HepG2 (cell line): ENCODE measurements around the gene GPR25. TPM values are rescaled to one million over a fixed set of nuclear protein-coding genes. Genes with fewer than 3 reads are reported as not detected.

Experiments used
- FOXP4 ChIP-seq: sonication (generic); formaldehyde crosslinking; IDR thresholded peaks from 2 replicates; pipeline ENCODE4 v1.4.0; 2020; ENCODE audit warnings: missing genetic modification reagents
- PAWR ChIP-seq: sonication (generic); formaldehyde crosslinking; IDR thresholded peaks from 2 replicates; pipeline ENCODE4 v1.4.0; 2020; ENCODE audit warnings: missing genetic modification reagents, mild to moderate bottlenecking, borderline replicate concordance
- POGZ ChIP-seq: sonication (generic); formaldehyde crosslinking; IDR thresholded peaks from 2 replicates; pipeline ENCODE4 v1.4.0; 2020; ENCODE audit warnings: mild to moderate bottlenecking, missing genetic modification reagents
- SETDB1 ChIP-seq: sonication (generic); formaldehyde crosslinking; IDR thresholded peaks from 2 replicates; pipeline ENCODE4 v1.5.1; 2020; ENCODE audit warnings: missing genetic modification reagents, mild to moderate bottlenecking, borderline replicate concordance
- TEAD3 ChIP-seq: optimal IDR thresholded peaks from 2 replicates; pipeline ENCODE3; 2016; ENCODE audit warnings: borderline replicate concordance
- ZFX ChIP-seq: sonication (generic); formaldehyde crosslinking; IDR thresholded peaks from 2 replicates; pipeline ENCODE4 v1.4.0; 2020; ENCODE audit warnings: mild to moderate bottlenecking, low read depth, missing genetic modification reagents, moderate library complexity
- ZNF280B ChIP-seq: sonication (generic); formaldehyde crosslinking; IDR thresholded peaks from 2 replicates; pipeline ENCODE4 v1.5.0; 2020; ENCODE audit warnings: missing genetic modification reagents, mild to moderate bottlenecking, borderline replicate concordance
- ZNF292 ChIP-seq: sonication (generic); formaldehyde crosslinking; IDR thresholded peaks from 2 replicates; pipeline ENCODE4 v1.8.1; 2022; ENCODE audit warnings: mild to moderate bottlenecking, low read depth, missing genetic modification reagents, borderline replicate concordance
- ZNF615 ChIP-seq: sonication (generic); formaldehyde crosslinking; IDR thresholded peaks from 2 replicates; pipeline ENCODE4 v1.5.0; 2020; ENCODE audit warnings: mild to moderate bottlenecking, missing genetic modification reagents, borderline replicate concordance
- ZNF749 ChIP-seq: sonication (generic); formaldehyde crosslinking; IDR thresholded peaks from 2 replicates; pipeline ENCODE4 v1.8.0; 2022; ENCODE audit warnings: mild to moderate bottlenecking, missing genetic modification reagents, moderate library complexity, borderline replicate concordance
- polyA plus RNA-seq, 8 experiments: library from polyadenylated mRNA; depleted of rRNA in 3 of 8; stranded (reverse) in 7 of 8; unstranded in 1 of 8; fragments of >200 nt; fragmentation: Illumina TruSeq in 4 of 8; extraction: Trizol in 4 of 8; gene quantifications; 2 replicates each; pipeline versions ENCODE4 v1.2.1 to v1.2.3, GENCODE V29; 2011 to 2016; ENCODE audit warnings: low read depth in 4 of 8, missing spikeins in 1 of 8, mixed read lengths in 1 of 8; ENCODE audit not compliant: insufficient read depth in 1 of 8
- total RNA-seq, 5 experiments: library from RNA; depleted of rRNA; stranded (reverse); fragments of >200 nt; fragmentation: Illumina TruSeq; extraction: Trizol; gene quantifications; 2 replicates each; pipeline ENCODE4 v1.2.3, GENCODE V29; 2016; ENCODE audit warnings: low read depth in 1 of 5
- TF ChIP-seq, protein P1 (sequence below): sonication (generic); formaldehyde crosslinking; IDR thresholded peaks from 2 replicates; pipeline ENCODE4 v1.5.0; 2020; ENCODE audit warnings: missing genetic modification reagents, mild to moderate bottlenecking, borderline replicate concordance
- TF ChIP-seq, protein P2 (sequence below): sonication (generic); formaldehyde crosslinking; IDR thresholded peaks from 2 replicates; pipeline ENCODE4 v1.4.0; 2020; ENCODE audit warnings: mild to moderate bottlenecking, missing genetic modification reagents
- TF ChIP-seq, protein P3 (sequence below): sonication (generic); formaldehyde crosslinking; IDR thresholded peaks from 2 replicates; pipeline ENCODE4 v1.5.0; 2020; ENCODE audit warnings: missing genetic modification reagents
- TF ChIP-seq, protein P4 (sequence below): sonication (generic); formaldehyde crosslinking; IDR thresholded peaks from 2 replicates; pipeline ENCODE4 v1.8.0; 2022; ENCODE audit warnings: mild to moderate bottlenecking, missing genetic modification reagents

GPR25 gene
- total and polyA plus RNA-seq, 2 of the 13 experiments (the other 11 are each of a cell fraction or from before 2014, with no cell fraction given): not detected

- TF ChIP-seq TEAD3 (CRISPR knock-in tag) (peak; percentile 79), ZNF749 (CRISPR knock-in tag) (no peak; the same call in 1 of the 2 replicates), ZNF292 (CRISPR knock-in tag) (no peak), ZFX (CRISPR knock-in tag) (peak; percentile 4; the same call in 1 of the 2 replicates), SETDB1 (CRISPR knock-in tag) (no peak), PAWR (CRISPR knock-in tag) (no peak), FOXP4 (CRISPR knock-in tag) (peak; percentile 49; the same call in 1 of the 2 replicates), POGZ (peak; percentile 35; the same call in 1 of the 2 replicates), ZNF280B (CRISPR knock-in tag) (no peak), ZNF615 (no peak; the same call in 1 of the 2 replicates)
- TF ChIP-seq, protein P1, sequence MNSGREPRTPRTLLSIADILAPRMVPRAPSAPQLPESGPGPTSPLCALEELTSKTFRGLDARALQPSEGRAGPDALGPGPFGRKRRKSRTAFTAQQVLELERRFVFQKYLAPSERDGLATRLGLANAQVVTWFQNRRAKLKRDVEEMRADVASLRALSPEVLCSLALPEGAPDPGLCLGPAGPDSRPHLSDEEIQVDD (CRISPR knock-in tag): no peak
- TF ChIP-seq, protein P2, sequence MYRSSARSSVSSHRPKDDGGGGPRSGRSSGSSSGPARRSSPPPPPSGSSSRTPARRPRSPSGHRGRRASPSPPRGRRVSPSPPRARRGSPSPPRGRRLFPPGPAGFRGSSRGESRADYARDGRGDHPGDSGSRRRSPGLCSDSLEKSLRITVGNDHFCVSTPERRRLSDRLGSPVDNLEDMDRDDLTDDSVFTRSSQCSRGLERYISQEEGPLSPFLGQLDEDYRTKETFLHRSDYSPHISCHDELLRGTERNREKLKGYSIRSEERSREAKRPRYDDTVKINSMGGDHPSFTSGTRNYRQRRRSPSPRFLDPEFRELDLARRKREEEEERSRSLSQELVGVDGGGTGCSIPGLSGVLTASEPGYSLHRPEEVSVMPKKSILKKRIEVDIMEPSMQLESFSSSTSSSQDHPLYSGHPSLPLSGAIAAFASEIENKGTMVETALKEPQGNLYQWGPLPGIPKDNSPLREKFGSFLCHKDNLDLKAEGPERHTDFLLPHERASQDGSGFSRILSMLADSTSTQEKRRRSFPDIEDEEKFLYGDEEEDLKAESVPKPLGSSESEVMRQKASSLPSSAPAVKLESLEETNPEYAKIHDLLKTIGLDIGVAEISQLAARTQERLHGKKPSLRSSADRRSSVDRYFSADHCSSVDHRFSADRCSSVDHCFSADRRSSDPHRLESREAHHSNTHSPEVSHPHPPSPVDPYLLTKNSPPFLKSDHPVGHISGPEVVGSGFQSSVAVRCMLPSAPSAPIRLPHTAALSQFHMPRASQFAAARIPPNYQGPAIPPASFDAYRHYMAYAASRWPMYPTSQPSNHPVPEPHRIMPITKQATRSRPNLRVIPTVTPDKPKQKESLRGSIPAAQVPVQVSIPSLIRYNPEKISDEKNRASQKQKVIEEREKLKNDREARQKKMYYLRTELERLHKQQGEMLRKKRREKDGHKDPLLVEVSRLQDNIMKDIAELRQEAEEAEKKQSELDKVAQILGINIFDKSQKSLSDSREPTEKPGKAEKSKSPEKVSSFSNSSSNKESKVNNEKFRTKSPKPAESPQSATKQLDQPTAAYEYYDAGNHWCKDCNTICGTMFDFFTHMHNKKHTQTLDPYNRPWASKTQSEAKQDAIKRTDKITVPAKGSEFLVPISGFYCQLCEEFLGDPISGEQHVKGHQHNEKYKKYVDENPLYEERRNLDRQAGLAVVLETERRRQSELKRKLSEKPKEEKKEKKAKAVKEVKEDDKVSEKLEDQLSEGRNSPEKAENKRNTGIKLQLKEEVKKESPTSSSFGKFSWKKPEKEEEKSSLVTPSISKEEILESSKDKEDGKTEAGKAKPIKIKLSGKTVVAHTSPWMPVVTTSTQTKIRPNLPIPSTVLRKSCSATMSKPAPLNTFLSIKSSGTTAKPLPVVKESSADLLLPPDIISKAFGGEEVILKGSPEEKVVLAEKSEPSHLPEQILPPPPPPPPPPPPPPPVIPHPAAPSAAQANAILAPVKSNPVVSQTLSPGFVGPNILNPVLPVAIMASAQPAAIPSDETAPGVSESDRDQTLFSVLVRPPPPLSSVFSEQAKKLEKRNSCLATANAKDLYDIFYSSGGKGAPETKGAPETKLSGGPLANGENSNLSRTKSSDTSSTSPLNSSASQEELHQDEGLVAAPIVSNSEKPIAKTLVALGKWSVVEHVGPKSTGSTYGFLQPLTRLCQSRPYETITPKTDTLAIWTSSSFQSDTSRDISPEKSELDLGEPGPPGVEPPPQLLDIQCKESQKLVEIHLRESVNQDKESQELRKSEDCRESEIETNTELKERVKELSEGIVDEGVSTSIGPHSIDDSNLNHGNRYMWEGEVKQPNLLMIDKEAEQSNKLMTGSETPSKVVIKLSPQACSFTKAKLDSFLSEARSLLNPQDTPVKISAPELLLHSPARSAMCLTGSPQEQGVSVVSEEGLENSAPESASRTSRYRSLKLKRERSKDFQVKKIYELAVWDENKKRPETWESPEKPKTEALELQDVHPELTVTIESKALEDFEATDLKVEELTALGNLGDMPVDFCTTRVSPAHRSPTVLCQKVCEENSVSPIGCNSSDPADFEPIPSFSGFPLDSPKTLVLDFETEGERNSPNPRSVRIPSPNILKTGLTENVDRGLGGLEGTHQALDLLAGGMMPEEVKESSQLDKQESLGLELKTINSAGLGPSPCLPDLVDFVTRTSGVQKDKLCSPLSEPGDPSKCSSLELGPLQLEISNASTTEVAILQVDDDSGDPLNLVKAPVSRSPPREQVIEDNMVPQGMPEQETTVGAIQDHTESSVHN (CRISPR knock-in tag): no peak
- TF ChIP-seq, protein P3, sequence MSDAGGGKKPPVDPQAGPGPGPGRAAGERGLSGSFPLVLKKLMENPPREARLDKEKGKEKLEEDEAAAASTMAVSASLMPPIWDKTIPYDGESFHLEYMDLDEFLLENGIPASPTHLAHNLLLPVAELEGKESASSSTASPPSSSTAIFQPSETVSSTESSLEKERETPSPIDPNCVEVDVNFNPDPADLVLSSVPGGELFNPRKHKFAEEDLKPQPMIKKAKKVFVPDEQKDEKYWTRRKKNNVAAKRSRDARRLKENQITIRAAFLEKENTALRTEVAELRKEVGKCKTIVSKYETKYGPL: no peak
- TF ChIP-seq, protein P4, sequence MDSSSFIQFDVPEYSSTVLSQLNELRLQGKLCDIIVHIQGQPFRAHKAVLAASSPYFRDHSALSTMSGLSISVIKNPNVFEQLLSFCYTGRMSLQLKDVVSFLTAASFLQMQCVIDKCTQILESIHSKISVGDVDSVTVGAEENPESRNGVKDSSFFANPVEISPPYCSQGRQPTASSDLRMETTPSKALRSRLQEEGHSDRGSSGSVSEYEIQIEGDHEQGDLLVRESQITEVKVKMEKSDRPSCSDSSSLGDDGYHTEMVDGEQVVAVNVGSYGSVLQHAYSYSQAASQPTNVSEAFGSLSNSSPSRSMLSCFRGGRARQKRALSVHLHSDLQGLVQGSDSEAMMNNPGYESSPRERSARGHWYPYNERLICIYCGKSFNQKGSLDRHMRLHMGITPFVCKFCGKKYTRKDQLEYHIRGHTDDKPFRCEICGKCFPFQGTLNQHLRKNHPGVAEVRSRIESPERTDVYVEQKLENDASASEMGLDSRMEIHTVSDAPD: no peak
Observed at GRCh38 chr1:200891774-200892157, 19.0 kb downstream of the GPR25 start (continued).
